ENCODE results near the gene KLHL29.
"Not testable (repeated sequence)": the region's sequence is repeated elsewhere in the genome, so short reads cannot be mapped to it uniquely, and the experiment has no call there.

KLHL29 gene

GRCh38 chr2:23367760-23368159 is 17.2 kb upstream of the KLHL29 start:
- no peak for DNase-seq (ENCODE audit: low read depth)

- no peak for DNase-seq (ENCODE audit: low read depth)
Measured at GRCh38 chr2:23373666-23374065, 11.3 kb upstream of the KLHL29 start.

- no peak for DNase-seq (ENCODE audit: low read depth)
Measured at GRCh38 chr2:23375448-23375847, 9.5 kb upstream of the KLHL29 start.

- DNase-seq (ENCODE audit: low read depth), result no peak
Measured at GRCh38 chr2:23376075-23376474, 8.9 kb upstream of the KLHL29 start.

GRCh38 chr2:23376972-23377371 is 8.0 kb upstream of the KLHL29 start:
- DNase-seq (ENCODE audit: low read depth), result no peak

GRCh38 chr2:23377771-23378170 is 7.2 kb upstream of the KLHL29 start:
- DNase-seq (ENCODE audit: low read depth), result no peak

- no peak for DNase-seq (ENCODE audit: low read depth)
Measured at GRCh38 chr2:23378496-23378895, 6.5 kb upstream of the KLHL29 start.

GRCh38 chr2:23379220-23379695 is 5.7 kb upstream of the KLHL29 start:
- DNase-seq (ENCODE audit: low read depth), result no peak

- DNase-seq (ENCODE audit: low read depth), result no peak
Measured at GRCh38 chr2:23380562-23381065, 4.4 kb upstream of the KLHL29 start.

- DNase-seq (ENCODE audit: low read depth), result no peak
Measured at GRCh38 chr2:23381084-23381483, 3.9 kb upstream of the KLHL29 start.

GRCh38 chr2:23381485-23381884 is 3.5 kb upstream of the KLHL29 start:
- no peak for DNase-seq (ENCODE audit: low read depth)

- no peak for DNase-seq (ENCODE audit: low read depth)
Measured at GRCh38 chr2:23383100-23383499, 1.9 kb upstream of the KLHL29 start.

GRCh38 chr2:23385351-23385747 is 370 bp downstream of the KLHL29 start:
- no peak for DNase-seq (ENCODE audit: low read depth)

GRCh38 chr2:23385748-23386338 is 864 bp downstream of the KLHL29 start:
- DNase-seq (ENCODE audit: low read depth), result no peak

GRCh38 chr2:23386339-23387220 is 1.6 kb downstream of the KLHL29 start:
- DNase-seq (ENCODE audit: low read depth), result no peak

GRCh38 chr2:23387221-23387550 is 2.2 kb downstream of the KLHL29 start:
- no peak for DNase-seq (ENCODE audit: low read depth)

GRCh38 chr2:23387845-23388244 is 2.9 kb downstream of the KLHL29 start:
- no peak for DNase-seq (ENCODE audit: low read depth)

GRCh38 chr2:23388294-23388693 is 3.3 kb downstream of the KLHL29 start:
- DNase-seq (ENCODE audit: low read depth), result no peak

- DNase-seq (ENCODE audit: low read depth), result no peak
Measured at GRCh38 chr2:23388756-23389514, 4.0 kb downstream of the KLHL29 start.

- DNase-seq (ENCODE audit: low read depth), result no peak
Measured at GRCh38 chr2:23390152-23390551, 5.2 kb downstream of the KLHL29 start.

GRCh38 chr2:23391237-23391736 is 6.3 kb downstream of the KLHL29 start:
- not testable (repeated sequence) for DNase-seq (ENCODE audit: low read depth)

GRCh38 chr2:23393722-23394121 is 8.7 kb downstream of the KLHL29 start:
- no peak for DNase-seq (ENCODE audit: low read depth)
